AG09309 (cell line): ENCODE measurements around the gene SSU72.

ENCODE experiments used
- DNase-seq: peaks from one replicate; pipeline ENCODE4 v3.0.0-alpha.2; 2010; ENCODE audit warnings: low read depth
- H3K4me3 ChIP-seq: 2 replicates; pipeline ENCODE4 v1.5.1; 2011; ENCODE audit warnings: mild to moderate bottlenecking, low read depth, low read length, moderate library complexity; ENCODE audit not compliant: control insufficient read depth
- TF ChIP-seq, protein P1 (sequence below): IDR thresholded peaks from 2 replicates; pipeline ENCODE4 v1.5.1; 2011; ENCODE audit warnings: mild to moderate bottlenecking, low read depth, low read length, inconsistent platforms; ENCODE audit not compliant: insufficient read depth, control insufficient read depth; ENCODE audit errors: missing control alignments

SSU72 gene

DNA sequence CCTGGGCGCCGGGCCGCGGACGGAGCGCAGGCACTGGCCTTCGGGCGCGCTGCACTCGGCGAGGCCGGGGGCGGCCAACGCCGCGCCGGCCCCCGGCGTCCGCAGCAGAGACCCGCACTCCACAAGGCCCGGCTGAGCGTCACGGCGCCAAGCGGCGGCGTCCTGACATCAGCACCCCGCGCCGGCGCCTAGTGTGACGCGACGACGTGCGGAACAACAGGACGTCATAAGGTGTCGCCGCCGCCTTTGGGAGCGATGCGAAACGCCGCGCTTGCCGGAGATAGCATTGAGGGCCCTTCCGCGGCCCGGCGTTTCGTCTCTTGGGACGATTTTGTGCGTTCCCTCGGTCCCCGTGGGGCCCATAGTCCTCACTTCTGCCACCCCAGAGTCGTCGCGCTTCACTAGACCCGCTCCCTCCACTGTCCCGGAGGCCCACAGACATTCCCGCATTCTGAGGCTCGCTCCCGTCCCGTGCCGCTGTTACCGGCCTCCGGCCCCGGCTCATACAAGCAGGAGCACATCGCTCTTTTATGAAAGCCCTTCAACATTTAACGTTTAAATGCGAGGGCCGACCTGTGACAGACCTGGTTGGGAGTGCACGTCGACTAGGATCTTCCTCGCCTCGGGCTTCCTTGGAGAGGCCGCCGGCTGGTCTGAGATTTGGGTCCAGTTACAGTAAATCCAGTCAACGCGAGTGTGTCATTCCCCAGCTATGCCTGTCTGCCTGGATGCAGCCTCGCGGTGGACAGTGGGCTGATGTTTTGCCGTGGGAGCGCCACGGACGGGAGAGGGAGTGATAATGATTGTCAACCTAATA, at the start of gene SSU72:
Gene SSU72, minus strand, starts transcription at position 143 of the 817 bp plus-strand sequence. CDS start 306 bp downstream, outside the sequence.
- TF ChIP-seq, protein P1, sequence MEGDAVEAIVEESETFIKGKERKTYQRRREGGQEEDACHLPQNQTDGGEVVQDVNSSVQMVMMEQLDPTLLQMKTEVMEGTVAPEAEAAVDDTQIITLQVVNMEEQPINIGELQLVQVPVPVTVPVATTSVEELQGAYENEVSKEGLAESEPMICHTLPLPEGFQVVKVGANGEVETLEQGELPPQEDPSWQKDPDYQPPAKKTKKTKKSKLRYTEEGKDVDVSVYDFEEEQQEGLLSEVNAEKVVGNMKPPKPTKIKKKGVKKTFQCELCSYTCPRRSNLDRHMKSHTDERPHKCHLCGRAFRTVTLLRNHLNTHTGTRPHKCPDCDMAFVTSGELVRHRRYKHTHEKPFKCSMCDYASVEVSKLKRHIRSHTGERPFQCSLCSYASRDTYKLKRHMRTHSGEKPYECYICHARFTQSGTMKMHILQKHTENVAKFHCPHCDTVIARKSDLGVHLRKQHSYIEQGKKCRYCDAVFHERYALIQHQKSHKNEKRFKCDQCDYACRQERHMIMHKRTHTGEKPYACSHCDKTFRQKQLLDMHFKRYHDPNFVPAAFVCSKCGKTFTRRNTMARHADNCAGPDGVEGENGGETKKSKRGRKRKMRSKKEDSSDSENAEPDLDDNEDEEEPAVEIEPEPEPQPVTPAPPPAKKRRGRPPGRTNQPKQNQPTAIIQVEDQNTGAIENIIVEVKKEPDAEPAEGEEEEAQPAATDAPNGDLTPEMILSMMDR: no peak
- DNase-seq: peak; percentile 56
- H3K4me3 ChIP-seq: peak within 1 kb of the TSS; percentile 89

DNA sequence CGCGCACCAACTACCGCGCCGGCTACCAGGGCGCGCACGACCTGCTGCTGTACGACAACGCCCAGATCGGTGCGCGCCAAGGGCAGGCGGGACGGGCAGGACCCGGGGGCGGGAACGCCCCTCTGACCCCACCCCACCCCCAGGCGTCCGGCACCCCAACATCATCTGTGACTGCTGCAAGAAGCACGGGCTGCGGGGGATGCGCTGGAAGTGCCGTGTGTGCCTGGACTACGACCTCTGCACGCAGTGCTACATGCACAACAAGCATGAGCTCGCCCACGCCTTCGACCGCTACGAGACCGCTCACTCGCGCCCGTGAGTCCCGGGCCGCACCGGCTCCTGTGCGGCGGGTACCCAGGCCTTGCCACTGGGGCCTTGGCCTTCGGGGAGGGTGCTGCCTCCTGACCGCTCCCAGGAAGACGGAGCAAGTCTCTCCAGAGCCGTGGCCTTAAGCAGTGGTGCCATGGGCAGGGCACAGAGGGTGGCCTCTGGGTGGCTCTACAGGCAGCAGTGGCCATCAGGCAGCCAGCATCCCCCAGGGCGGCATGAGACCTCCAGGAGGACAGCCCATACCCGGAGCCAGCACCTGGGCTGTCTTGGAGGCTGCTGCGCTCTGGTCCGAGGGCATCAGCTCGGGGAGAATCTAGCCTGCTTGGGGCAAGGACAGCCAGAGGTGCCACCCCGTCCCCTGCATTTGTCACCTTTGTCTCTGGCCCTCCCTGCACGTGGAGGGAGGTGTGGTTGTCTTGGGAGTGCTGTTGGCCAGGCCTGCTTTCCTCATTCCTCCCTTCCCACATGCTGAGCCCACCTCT, 49.2 kb upstream of the SSU72 start:
- TF ChIP-seq, protein P1: no peak
- no peak overlapping the region for H3K4me3 ChIP-seq
- no peak for DNase-seq

DNA sequence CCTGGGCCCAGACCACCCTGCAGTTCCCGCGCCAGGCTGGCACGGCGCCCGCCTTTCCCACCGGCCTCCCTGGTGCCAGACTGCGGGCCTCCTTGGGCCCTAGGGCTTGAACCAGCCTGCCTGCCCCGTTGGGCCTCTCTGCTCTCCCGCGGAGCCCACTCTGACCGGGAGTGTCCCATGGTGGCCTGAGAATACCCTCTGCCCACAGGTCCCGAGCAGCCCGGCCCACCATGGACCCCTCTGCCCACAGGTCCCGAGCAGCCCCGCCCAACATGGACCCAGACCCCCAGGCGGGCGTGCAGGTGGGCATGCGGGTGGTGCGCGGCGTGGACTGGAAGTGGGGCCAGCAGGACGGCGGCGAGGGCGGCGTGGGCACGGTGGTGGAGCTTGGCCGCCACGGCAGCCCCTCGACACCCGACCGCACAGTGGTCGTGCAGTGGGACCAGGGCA, 48.5 kb upstream of the SSU72 start:
- no peak overlapping the region for H3K4me3 ChIP-seq
- DNase-seq: no peak
- TF ChIP-seq, protein P1: no peak

DNA sequence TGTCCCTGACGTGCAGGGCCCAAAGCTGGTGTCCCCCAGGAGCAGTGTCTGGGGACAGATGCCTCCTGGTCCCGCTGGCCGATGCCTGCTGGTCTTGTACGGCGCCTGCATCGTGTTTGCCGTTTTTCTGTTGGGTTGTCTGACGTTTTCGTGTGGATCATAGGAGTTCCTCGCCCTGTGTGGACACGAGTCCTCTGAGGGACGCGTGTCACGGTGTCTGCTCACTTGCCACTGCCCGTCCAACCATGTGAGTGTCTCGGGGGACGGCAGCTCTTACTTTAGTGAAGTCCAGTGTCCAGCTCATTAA, 48.1 kb upstream of the SSU72 start:
- H3K4me3 ChIP-seq: no peak overlapping the region
- TF ChIP-seq, protein P1: no peak
- DNase-seq: no peak

DNA sequence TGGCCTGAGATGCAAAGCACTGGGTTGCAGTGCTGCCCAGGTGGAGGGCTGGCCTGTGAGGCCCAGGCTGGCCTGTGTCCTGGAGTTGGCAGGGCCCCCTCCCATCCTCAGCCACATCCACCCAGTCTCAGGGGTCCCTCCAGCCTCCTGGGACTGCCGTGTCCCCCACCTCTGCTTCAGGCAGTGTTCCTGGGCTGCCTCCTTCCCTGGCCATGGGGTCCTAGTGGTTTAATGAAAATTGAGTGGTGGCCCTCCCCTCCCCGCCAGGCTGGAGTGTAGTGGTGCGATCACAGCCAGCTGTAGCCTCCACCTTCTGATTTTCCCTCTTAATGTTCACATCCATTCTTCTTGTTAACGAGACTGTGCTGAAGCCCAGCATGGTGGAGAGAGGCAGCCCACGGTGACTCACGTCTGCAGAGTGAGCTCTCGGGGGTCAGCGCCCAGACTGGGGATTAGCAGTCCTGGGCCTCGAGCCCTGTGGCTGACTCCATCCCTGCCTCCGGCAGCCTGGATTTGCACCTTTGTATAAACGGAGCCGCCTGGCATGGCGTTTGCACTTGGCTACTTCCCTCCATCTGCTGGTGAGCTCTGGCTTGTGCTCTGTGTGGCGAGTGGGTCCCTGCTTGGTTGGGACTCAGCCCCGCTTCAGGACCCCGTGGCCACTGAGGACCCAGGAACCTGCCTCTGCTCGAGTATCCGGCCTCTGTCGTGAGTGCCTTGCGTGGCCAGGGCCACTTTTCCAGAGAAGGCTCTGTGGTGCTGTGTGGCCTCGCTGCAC, 47.5 kb upstream of the SSU72 start:
- no peak for DNase-seq
- H3K4me3 ChIP-seq: no peak overlapping the region
- TF ChIP-seq, protein P1: no peak
